DMS 273 (cell line): ENCODE measurements around the gene WIPI1.

Source experiments
- DNase-seq: peaks from one replicate; lab custom pipeline; 2025; ENCODE audit not compliant: unreplicated experiment; lab: John Stamatoyannopoulos, UW

The WIPI1 gene, protein sequence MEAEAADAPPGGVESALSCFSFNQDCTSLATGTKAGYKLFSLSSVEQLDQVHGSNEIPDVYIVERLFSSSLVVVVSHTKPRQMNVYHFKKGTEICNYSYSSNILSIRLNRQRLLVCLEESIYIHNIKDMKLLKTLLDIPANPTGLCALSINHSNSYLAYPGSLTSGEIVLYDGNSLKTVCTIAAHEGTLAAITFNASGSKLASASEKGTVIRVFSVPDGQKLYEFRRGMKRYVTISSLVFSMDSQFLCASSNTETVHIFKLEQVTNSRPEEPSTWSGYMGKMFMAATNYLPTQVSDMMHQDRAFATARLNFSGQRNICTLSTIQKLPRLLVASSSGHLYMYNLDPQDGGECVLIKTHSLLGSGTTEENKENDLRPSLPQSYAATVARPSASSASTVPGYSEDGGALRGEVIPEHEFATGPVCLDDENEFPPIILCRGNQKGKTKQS

DNA sequence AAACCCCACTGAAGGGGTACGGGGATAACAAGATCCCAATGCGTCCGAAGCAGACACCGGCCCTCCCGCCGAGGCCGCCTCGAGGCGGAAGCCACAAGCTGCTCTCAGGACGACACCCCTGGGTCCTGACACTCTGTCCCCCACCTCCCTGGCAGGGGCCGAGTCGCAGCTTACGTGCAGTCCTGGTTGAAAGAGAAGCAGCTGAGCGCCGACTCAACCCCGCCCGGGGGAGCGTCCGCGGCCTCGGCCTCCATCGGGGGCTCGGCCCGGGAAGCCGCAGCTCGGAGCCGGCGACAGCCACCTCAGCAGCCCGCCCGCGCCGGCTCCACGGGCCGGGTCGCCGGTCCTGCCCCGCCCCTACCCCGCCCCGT lies at the start of gene WIPI1:
Gene WIPI1 (minus strand): TSS at position 329 of the 371 bp plus-strand sequence. CDS start 75 bp downstream, at position 254.
- no peak for DNase-seq

- DNase-seq = no peak
Observed at GRCh38 chr17:68505951-68506350, 48.7 kb upstream of the WIPI1 start.

- no peak for DNase-seq
Observed at GRCh38 chr17:68501074-68501473, 43.8 kb upstream of the WIPI1 start.

- DNase-seq = no peak
Observed at GRCh38 chr17:68499587-68499986, 42.3 kb upstream of the WIPI1 start.

DNA sequence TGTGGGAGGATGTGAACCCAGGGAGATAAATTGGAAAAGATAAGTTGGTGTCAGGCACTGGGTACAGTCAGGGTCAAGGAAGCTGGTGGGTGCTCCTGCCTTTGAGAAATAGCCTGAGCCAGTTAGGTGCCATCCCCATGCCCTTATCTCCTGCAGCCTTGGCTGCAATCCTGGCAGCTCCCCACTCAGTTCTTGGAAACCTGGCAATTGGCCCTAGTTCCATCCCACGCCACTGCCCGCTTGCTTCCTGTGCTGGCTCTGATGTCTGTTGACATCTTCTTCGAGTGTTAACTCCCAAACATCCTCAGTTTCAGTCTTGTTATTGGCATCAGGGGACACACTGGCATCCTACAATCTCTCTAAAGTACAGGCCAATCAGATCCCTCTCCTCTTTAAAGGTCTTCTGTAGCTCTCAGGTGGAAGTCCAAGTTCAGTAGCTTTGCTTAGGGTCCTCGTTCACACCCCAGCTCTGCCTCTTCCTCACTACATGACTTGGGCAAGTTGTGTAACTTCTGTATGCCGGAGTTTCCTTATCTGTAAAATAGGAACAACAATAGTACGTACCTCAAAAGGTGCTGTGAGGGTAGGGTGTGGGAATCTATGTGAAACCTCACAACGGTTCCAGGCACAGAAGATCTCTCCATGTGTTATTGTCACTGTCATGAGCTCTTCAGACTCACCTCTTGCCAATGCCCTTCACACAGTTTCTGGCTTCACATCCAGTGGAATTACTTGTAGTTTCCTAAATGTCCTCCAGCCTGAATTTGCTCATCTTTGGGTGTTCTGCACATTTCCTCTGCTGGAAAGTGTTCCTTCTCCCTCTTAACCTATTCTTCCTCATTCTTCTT lies 41.4 kb upstream of the WIPI1 start:
- peak; percentile 17 for DNase-seq

- DNase-seq = peak; percentile 17
Observed at GRCh38 chr17:68497885-68498319, 40.6 kb upstream of the WIPI1 start.

DNA sequence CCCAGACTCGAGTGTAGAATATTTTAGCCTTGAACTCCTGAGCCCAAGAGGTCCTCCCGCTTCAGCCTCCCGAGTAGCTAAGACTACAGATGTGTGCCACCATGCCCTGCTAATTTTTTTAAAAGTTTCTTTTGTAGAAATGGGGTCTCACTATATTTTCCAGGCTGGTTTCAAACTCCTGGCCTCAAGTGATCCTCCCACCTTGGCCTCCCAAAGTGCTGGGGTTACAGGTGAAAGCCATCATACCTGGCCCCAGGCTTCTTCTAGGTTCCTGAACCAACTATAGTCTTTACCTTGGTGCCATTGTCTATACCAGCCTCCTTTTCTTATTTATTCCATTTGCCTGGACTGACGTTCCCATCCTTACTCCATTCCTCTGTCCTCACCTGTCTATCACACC lies 37.8 kb upstream of the WIPI1 start:
- DNase-seq = no peak

DNA sequence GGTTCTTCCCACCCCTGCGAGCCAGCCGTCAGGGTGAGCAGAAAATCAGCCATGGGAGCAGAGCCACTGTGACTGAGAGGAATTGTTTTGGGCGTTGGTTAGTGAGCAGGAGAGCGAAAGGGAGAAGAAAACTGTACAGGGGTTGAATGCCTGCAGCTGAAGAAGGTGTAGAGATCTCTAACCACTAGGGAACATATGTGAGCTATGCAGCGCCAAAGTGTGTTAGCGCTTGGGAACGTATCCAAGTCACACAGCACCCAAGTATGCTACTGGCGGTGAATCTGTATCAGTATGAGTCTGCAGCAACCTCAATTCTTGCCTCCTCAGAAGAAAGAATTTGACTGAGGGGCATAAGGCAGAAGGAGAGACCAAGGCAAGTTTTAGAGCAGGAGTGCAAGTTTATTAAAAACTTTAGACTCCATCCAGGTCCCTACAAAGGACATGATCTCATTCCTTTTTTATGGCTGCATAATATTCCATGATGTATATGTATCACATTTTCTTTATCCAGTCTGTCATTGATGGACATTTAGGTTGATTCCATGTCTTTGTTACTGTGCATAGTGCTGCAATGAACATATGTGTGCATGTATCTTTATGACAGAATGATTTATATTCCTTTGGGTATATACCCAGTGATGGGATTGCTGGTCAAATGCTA lies 35.2 kb upstream of the WIPI1 start:
- DNase-seq = peak; percentile 31

- DNase-seq = peak; percentile 87
Observed at GRCh38 chr17:68491381-68492231, 34.3 kb upstream of the WIPI1 start.

DNA sequence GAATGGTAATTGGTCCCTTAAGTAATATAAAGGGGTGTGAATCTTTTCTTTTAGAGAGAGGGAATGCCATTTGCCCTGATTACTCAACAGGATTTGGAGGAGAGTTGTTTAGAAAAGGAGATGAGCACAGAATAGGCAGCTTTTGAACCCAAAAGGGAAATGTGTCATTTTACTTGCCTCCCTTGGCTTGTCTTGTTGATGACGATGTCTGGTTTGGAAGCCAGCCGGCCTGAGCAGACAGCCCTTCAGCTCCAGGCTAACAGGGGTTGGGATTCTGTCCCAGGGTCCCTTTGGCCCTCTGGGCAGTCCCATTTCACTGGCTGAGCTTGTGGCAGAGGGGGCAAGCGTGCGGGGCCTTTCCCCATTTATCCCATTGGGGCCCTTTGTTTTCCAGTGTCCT lies 32.6 kb upstream of the WIPI1 start:
- no peak for DNase-seq

DNA sequence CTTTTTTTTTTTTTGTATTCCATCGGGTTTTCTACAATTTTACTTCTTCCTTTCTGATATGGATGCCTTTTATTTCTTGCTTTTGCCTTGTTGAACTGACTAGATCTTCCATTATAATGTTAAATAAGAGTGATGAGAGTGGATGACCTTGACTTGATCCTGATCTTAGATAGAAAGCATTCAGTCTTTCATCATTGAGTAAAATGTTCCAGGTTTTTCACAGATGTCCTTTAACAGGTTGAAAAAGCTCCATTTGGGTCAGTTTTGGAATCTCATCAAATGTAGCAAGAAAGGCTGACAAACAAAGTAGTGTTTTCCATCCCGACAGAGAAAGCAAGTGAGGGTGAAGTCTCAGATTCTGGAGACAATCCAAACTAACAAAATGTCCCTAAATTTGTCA lies 27.2 kb upstream of the WIPI1 start:
- DNase-seq = no peak

GRCh38 chr17:68482576-68483041 lies 25.3 kb upstream of the WIPI1 start:
- DNase-seq = no peak

DNA sequence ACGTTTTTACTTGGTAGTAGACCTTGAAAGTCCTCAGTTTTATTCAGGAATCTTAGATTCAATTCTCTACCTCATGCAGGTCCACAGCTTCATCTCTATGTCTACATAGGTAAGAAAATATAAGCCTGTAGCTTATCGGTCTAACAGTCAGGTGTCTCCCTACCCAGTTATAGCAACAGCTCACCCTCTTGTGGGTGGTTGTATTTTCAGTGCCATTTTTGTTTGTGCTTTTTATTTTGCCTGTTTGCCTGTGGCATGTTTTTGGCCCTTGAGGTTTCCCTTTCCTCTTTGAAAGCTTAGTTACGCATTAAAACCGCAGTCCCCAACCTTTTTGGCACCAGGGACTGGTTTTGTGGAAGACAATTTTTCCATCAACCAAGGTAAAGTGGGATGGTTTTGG lies 23.6 kb upstream of the WIPI1 start:
- no peak for DNase-seq

- DNase-seq = no peak
Observed at GRCh38 chr17:68470961-68471360, 13.7 kb upstream of the WIPI1 start.

- peak; percentile 77 for DNase-seq
Observed at GRCh38 chr17:68468788-68469187, 11.5 kb upstream of the WIPI1 start.

DNA sequence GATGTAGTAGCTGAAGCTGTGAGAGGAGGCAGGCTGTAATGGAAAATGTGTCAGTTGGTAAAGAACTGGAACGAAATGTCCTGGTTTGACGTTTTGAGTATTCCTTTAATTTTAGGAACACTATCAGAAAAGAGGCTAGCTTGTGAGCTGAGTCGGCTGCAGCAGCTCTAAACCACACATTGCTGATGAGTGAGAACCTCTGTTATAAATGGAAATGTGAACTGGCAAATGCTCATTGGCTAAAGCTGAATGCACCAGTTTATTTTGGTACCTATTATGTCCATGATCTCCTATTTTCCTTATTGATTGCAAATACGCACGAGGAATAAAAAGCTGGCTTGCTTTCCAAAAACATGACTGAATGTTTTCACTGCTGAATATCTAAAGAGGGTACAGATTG lies 11.0 kb upstream of the WIPI1 start:
- no peak for DNase-seq

DNA sequence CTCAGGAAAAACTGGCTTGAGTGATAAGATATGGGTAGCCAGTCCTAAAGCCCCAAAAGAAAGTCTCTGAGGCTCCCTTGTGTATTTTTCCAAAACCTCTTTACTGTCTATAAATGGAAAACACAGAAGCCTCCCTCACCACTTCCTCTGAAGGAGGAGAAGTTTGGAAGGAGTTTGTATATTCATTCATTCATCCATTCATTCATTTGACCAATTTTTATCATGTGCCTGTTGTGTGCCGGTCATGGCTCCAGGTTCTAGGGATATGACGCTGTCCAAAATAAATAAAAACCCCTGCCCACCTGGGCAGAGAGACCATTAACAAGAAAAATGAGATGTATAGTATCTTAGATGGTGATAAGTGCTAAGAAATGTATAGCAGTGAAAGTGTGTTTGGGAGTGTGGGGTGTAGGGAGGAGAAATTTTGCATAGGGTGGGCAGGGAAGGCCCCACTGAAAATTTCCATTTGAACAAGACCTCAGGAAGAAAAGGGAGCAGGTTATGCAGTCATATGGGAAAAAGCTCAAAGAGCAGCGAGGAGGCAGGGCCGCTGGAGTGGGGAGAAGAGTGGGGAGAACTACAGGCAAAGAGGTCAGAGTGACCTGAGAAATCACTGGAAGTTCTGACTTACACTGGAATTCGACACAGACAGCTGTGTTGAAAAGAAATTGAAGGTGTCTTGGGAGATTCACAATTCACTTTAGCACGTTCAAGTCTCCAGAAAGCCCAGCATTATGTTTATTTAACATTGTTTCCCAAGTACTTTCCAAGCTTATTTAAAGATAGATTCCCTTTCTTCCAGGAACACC lies 6.1 kb upstream of the WIPI1 start:
- no peak for DNase-seq

DNA sequence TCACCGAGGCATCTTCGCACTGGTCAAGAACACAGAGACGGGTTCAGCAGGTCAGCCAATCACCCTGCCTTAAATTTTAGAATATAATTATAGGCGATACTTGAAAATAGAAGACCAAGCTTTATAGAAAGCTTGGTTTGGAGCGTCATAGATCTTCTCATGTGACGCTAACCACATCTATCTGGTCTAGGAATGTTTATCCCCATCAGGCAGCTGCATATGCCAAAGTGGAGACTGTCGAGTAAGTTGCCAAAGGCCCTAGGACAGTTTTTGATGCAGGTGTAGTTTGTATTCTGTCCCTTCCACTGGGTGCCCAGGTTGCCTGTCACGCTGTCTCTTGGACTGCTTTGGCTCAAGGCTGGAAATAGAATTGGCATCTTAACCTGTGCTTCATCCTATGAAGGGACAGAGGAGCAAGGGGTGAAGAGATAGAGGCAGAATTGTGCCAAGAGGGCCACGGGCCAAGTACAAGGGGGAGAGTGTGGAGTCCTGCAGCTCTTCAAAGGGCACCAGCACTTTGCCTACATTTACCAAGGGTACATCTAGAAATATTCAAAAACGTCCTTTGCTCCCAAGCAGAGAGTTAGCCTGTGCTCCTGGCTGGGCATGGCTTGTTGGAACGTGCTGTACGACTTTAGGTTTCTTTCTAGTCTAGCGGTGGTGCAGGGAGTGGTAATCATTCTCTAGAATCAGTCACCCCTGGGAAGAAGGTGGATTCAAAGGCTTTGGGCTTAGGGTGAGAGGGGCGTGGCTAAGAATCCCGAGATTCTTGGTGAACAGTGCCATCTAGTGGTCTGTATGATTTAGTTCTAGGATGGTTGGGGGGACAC lies 5.3 kb upstream of the WIPI1 start:
- peak; percentile 96 for DNase-seq

- DNase-seq = peak; percentile 50
Observed at GRCh38 chr17:68461589-68461988, 4.3 kb upstream of the WIPI1 start.
